HG03097 (cell line): Measurements from ENCODE around the gene MAGOHB.

ENCODE experiments used
- ATAC-seq: cut with Tn5 transposase; IDR thresholded peaks from one replicate; pipeline ENCODE4 v1.9.1; 2021; ENCODE audit not compliant: unreplicated experiment, low FRiP score

Gene MAGOHB

DNA sequence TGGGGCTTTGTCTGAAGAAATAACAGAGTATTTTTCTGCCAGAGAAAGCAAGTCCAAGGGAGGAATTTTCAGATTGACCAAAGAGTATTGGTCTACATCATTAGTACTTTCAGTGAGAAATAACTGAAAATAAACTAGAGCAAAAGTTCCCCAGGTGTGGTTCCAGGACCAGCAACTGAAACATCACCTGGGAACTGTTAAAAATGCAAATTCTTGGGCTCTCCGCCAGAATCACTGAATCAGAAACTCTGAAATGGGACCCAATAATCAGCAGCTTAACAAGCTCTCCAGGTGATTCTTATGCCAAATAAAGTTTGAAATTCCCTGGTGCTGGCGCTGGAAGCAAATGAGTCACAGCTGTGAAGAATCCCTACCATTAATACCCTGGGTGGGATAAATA, 55.6 kb downstream of the MAGOHB start:
- ATAC-seq, result no peak

DNA sequence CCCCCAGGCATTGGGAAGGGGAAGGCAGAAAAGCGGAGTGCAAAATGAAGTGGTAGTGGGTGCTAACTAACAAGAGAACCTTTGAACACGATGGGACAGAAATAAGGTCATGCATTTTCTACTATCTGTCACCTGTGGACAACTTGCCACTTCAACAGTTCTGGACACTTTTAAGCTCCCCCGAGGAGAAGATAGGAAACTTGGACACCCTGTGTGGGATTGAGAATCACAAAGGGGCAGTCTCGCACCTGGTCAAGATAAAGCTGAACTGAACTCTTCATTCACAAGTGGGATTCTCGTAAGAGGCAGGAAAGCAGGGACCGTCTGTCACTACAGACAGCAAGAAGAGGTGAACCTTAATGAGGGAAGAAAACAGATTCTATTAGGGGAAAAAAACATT, 56.1 kb downstream of the MAGOHB start:
- no peak for ATAC-seq

DNA sequence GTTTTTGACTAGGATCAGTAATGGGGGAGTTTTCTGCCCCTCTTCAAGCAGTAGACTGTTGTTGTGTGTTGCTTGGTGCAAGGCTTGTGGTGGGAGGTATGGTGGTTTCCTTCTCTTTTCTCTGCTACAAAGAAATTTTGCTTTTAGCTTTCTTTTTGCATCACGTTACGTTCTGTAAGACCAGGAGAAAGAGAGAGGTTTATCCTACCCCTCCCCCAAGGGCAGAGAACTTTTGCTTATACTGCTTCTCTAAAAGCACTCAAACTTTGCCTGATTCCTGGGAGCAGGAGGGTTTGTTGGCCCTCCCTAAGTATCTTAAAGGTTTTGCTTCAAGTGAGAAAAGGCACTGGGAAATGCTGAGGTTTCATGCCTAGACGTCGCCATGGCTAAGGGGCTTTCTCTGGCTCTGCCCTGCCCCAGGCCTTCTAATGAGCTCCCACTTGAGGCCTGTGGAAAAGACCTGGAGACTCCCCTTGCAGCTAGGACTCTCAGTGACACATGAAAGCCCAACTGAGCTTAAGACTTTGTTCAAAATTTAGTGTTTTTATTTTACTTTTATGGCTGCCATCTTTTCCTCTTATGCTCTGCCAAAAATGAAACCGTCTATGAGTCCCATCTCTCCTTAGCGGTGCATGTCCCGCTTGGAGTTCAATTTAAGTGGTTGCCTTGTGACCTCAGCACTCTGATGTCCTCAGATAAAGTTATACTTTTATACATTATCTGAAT, 58.5 kb downstream of the MAGOHB start:
- ATAC-seq, result no peak

DNA sequence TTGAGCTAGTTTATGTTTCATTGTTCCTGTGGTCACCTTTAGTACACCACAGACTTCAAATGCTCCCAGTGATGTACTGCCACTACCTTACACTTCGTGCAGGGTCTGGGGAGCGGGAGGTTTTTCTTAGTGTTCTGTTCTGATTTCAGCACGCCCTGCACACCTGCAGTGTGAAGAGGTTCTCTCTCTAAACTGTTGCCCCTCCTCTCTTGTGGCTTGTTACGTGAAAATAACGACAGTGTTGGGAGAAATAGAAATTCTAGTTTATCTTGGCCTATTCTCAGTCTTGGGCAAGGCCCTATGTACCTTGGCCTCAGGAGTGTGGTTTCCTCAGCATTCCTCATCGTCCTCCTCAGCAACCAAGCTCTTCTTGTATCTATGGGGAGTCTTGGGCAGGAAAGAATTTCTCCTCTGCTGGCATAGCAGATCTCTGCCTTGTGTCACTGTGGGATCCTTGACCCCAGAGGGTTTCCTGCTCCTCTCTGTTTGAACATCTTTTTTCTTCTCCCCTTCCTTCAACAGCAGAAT, 59.1 kb downstream of the MAGOHB start:
- no peak for ATAC-seq
